Activated CD4-positive, alpha-beta T cell treated with anti-CD3 and anti-CD28 coated beads, Interleukin-2, amount 10 ng/mL, durations not matched to agents 24 days and 14 days (primary cell): Measurements from ENCODE around the gene RPUSD1. TPM values are rescaled to one million over a fixed set of nuclear protein-coding genes. Genes with fewer than 3 reads are reported as not detected.
A peak's percentile ranks its signal among the peaks of the same experiment; 100 is the strongest.
"Not testable (repeated sequence)": the region's sequence is repeated elsewhere in the genome, so short reads cannot be mapped to it uniquely, and the experiment has no call there.

Source experiments
- DNase-seq: peaks from one replicate; pipeline ENCODE4 v3.0.0; 2022
- H3K27ac Mint-ChIP-seq: one replicate; pipeline ENCODE4 v1.8.0; 2022; ENCODE audit warnings: mild to moderate bottlenecking, mixed read lengths
- H3K27me3 Mint-ChIP-seq: one replicate; pipeline ENCODE4 v1.8.0; 2022; ENCODE audit warnings: mixed read lengths
- H3K36me3 Mint-ChIP-seq: one replicate; pipeline ENCODE4 v1.8.0; 2022; ENCODE audit warnings: low read depth, mild to moderate bottlenecking, mixed read lengths
- H3K4me1 Mint-ChIP-seq: one replicate; pipeline ENCODE4 v1.8.0; 2021; ENCODE audit warnings: mixed read lengths
- H3K4me3 Mint-ChIP-seq: one replicate; pipeline ENCODE4 v1.8.0; 2022; ENCODE audit warnings: mild to moderate bottlenecking, moderate library complexity, mixed read lengths
- H3K9me3 Mint-ChIP-seq: one replicate; pipeline ENCODE4 v1.8.0; 2021; ENCODE audit warnings: mixed read lengths
- intact Hi-C: fragments of 100-400 bp; cut with micrococcal nuclease; formaldehyde crosslinking; loops from one replicate; pipeline ENCODE4 v1.15.1; 2023
- total RNA-seq: library from RNA; stranded (reverse); gene quantifications from 2 replicates; pipeline ENCODE4 v1.2.3, GENCODE V29; 2022

The RPUSD1 gene
- total RNA-seq, result 43.9 and 45.0 TPM in 2 replicates

- Mint-ChIP-seq H3K4me1 (peaks cover 5% of the 10 kb centered on the region), H3K27me3 (no peaks in the 10 kb centered on the region), H3K9me3 (no peaks in the 10 kb centered on the region), H3K4me3 (peak within 1 kb of the TSS; percentile 89), H3K27ac (peak within 1 kb of the TSS; percentile 81), H3K36me3 (peaks cover 11% of the 10 kb centered on the region)
- no peak for DNase-seq
- intact Hi-C loops, result loop anchor here (1.0 to 5.0 kb wide), 3 partner anchors 19 to 76 kb away; partner anchors contain the start of gene CIAO3
These were observed at the start of gene RPUSD1 for GRCh38 chr16:787978-788398. RPUSD1 (minus strand) TSS chr16:788381; CDS start chr16:787737, 644 bp downstream.

- H3K9me3 Mint-ChIP-seq, H3K36me3 Mint-ChIP-seq, H3K27me3 Mint-ChIP-seq, H3K27ac Mint-ChIP-seq, intact Hi-C loops, DNase-seq, H3K4me1 Mint-ChIP-seq, H3K4me3 Mint-ChIP-seq: not testable (repeated sequence)
These were observed 48.6 kb upstream of the RPUSD1 start for GRCh38 chr16:836822-837221.

GRCh38 chr16:836221-836620 is 48.0 kb upstream of the RPUSD1 start:
- DNase-seq, result no peak
- H3K4me1 Mint-ChIP-seq, result no peaks in the 10 kb centered on the region
- intact Hi-C loops, result no loop called here

GRCh38 chr16:835373-835772 is 47.2 kb upstream of the RPUSD1 start:
- intact Hi-C loops, result no loop called here
- no peak overlapping the region for H3K4me3 Mint-ChIP-seq

More at GRCh38 chr16:836221-836620, 48.0 kb upstream of the RPUSD1 start:
- H3K36me3 Mint-ChIP-seq, result no peaks in the 10 kb centered on the region
- H3K27ac Mint-ChIP-seq, result no peak overlapping the region
- no peaks in the 10 kb centered on the region for H3K27me3 Mint-ChIP-seq
- no peak overlapping the region for H3K4me3 Mint-ChIP-seq
- H3K9me3 Mint-ChIP-seq, result no peaks in the 10 kb centered on the region

GRCh38 chr16:833411-833810 is 45.2 kb upstream of the RPUSD1 start:
- no peak overlapping the region for H3K4me3 Mint-ChIP-seq

More at GRCh38 chr16:835373-835772, 47.2 kb upstream of the RPUSD1 start:
- Mint-ChIP-seq H3K27me3 (no peaks in the 10 kb centered on the region), H3K4me1 (no peaks in the 10 kb centered on the region), H3K9me3 (no peaks in the 10 kb centered on the region), H3K27ac (no peak overlapping the region), H3K36me3 (no peaks in the 10 kb centered on the region)
- DNase-seq, result no peak

GRCh38 chr16:832652-833336 is 44.6 kb upstream of the RPUSD1 start:
- no peaks in the 10 kb centered on the region for H3K4me1 Mint-ChIP-seq
- no peaks in the 10 kb centered on the region for H3K27me3 Mint-ChIP-seq
- H3K4me3 Mint-ChIP-seq, result no peak overlapping the region
- no peak for DNase-seq
- H3K27ac Mint-ChIP-seq, result no peak overlapping the region
- H3K9me3 Mint-ChIP-seq, result no peaks in the 10 kb centered on the region
- no peaks in the 10 kb centered on the region for H3K36me3 Mint-ChIP-seq
- intact Hi-C loops, result no loop called here

More at GRCh38 chr16:833411-833810, 45.2 kb upstream of the RPUSD1 start:
- DNase-seq, result no peak
- H3K9me3 Mint-ChIP-seq, result no peaks in the 10 kb centered on the region
- no peaks in the 10 kb centered on the region for H3K4me1 Mint-ChIP-seq
- H3K27me3 Mint-ChIP-seq, result no peaks in the 10 kb centered on the region
- no peak overlapping the region for H3K27ac Mint-ChIP-seq
- H3K36me3 Mint-ChIP-seq, result no peaks in the 10 kb centered on the region
- intact Hi-C loops, result no loop called here

- no peaks in the 10 kb centered on the region for H3K27me3 Mint-ChIP-seq
- no peaks in the 10 kb centered on the region for H3K36me3 Mint-ChIP-seq
- no peak for DNase-seq
- intact Hi-C loops, result no loop called here
- no peaks in the 10 kb centered on the region for H3K9me3 Mint-ChIP-seq
- no peak overlapping the region for H3K27ac Mint-ChIP-seq
- H3K4me3 Mint-ChIP-seq, result no peak overlapping the region
- no peaks in the 10 kb centered on the region for H3K4me1 Mint-ChIP-seq
These were observed 43.6 kb upstream of the RPUSD1 start for GRCh38 chr16:831571-832413.

- intact Hi-C loops, result no loop called here
- Mint-ChIP-seq H3K36me3 (no peaks in the 10 kb centered on the region), H3K27me3 (no peaks in the 10 kb centered on the region), H3K4me1 (no peaks in the 10 kb centered on the region), H3K4me3 (no peak overlapping the region), H3K27ac (no peak overlapping the region), H3K9me3 (no peaks in the 10 kb centered on the region)
- no peak for DNase-seq
These were observed 42.8 kb upstream of the RPUSD1 start for GRCh38 chr16:830871-831570.

GRCh38 chr16:830107-830870 is 42.1 kb upstream of the RPUSD1 start:
- Mint-ChIP-seq H3K36me3 (no peaks in the 10 kb centered on the region), H3K27me3 (no peaks in the 10 kb centered on the region), H3K4me1 (no peaks in the 10 kb centered on the region), H3K9me3 (no peaks in the 10 kb centered on the region), H3K27ac (no peak overlapping the region), H3K4me3 (no peak overlapping the region)
- intact Hi-C loops, result no loop called here
- no peak for DNase-seq

- no peaks in the 10 kb centered on the region for H3K36me3 Mint-ChIP-seq
- no peak overlapping the region for H3K27ac Mint-ChIP-seq
- no peaks in the 10 kb centered on the region for H3K4me1 Mint-ChIP-seq
- no peaks in the 10 kb centered on the region for H3K27me3 Mint-ChIP-seq
- intact Hi-C loops, result no loop called here
- no peak overlapping the region for H3K4me3 Mint-ChIP-seq
- DNase-seq, result no peak
- H3K9me3 Mint-ChIP-seq, result no peaks in the 10 kb centered on the region
These were observed 40.7 kb upstream of the RPUSD1 start for GRCh38 chr16:828891-829290.

- no peaks in the 10 kb centered on the region for H3K9me3 Mint-ChIP-seq
- H3K4me1 Mint-ChIP-seq, result no peaks in the 10 kb centered on the region
- no peaks in the 10 kb centered on the region for H3K36me3 Mint-ChIP-seq
- DNase-seq, result no peak
- intact Hi-C loops, result no loop called here
- H3K27ac Mint-ChIP-seq, result no peak overlapping the region
- no peaks in the 10 kb centered on the region for H3K27me3 Mint-ChIP-seq
- no peak overlapping the region for H3K4me3 Mint-ChIP-seq
These were observed 39.3 kb upstream of the RPUSD1 start for GRCh38 chr16:827513-827912.

- H3K27me3 Mint-ChIP-seq, result no peaks in the 10 kb centered on the region
- no peak overlapping the region for H3K27ac Mint-ChIP-seq
- no peak for DNase-seq
- no peaks in the 10 kb centered on the region for H3K36me3 Mint-ChIP-seq
- no peak overlapping the region for H3K4me3 Mint-ChIP-seq
- peaks cover 2% of the 10 kb centered on the region for H3K4me1 Mint-ChIP-seq
- intact Hi-C loops, result no loop called here
- H3K9me3 Mint-ChIP-seq, result no peaks in the 10 kb centered on the region
These were observed 37.3 kb upstream of the RPUSD1 start for GRCh38 chr16:825341-826061.

- intact Hi-C loops, result no loop called here
- H3K4me3 Mint-ChIP-seq, result no peak overlapping the region
- peaks cover 4% of the 10 kb centered on the region for H3K27me3 Mint-ChIP-seq
- no peak for DNase-seq
- no peaks in the 10 kb centered on the region for H3K9me3 Mint-ChIP-seq
- H3K36me3 Mint-ChIP-seq, result no peaks in the 10 kb centered on the region
- H3K4me1 Mint-ChIP-seq, result peaks cover 4% of the 10 kb centered on the region
- no peak overlapping the region for H3K27ac Mint-ChIP-seq
These were observed 36.4 kb upstream of the RPUSD1 start for GRCh38 chr16:824601-825000.
